GM19099 (cell line): ENCODE measurements around the gene ABHD12B.

Source experiments
- POLR2A ChIP-seq: IDR thresholded peaks from 3 replicates; pipeline ENCODE4 v1.6.1; 2011; ENCODE audit warnings: low read depth; ENCODE audit not compliant: insufficient read length; ENCODE audit errors: extremely low read depth

The ABHD12B gene

DNA sequence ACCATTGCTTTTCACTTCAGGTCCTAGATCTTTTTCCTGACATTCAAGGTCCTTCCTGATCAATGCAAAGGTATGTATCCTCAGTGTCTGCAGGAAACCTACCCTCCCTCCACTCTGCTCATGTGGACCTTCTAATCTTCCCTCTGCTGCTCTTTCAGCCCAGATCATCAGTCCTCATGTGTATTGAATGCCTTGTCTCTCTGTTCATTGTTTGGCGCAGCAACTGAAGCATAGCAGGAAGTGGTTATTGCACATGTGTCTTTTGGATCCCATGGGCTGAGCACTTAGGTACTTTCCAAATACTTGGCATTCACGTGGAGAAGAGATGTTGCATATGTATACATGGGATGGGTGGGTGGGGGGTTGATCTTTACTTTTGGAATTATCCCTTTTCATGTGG, 36.6 kb upstream of the ABHD12B start:
- no peak for TF ChIP-seq POLR2A

DNA sequence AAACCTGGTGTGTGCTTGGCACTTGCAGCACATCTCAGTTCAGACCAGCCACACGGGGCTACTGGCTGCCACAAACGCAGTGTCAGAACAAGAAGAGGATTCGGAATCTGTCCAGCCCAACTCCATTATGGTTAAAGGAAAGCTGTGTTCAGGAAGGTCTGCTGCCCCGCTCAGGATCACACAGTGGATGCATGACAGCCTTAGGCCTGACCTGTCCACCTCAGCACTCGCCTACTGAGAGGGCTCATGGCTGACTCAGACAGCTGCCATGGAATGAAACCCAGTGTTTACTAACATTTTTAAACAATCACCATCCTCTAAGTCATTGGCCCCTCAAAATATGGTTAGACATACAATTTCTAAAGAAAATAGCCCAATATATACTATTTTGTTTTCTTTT, 35.3 kb upstream of the ABHD12B start:
- no peak for TF ChIP-seq POLR2A

DNA sequence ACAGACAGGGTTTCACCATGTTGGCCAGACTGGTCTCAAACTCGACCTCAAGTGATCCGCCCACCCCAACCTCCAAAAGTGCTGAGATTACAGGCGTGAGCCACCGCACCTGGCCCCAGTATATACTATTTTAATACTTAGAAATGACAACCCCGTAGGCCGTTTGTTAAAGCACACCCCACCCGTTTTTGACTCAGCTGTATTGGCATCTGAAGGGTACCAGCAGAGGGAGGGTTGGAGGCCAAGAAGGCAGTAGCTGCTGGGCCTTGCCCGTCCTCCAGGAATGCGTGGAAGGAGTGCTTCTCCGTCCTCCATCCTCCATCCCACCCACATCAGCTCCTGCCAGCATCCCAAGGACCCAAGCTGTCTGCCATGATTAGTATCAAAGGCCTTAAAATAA, 34.6 kb upstream of the ABHD12B start:
- TF ChIP-seq POLR2A: no peak

DNA sequence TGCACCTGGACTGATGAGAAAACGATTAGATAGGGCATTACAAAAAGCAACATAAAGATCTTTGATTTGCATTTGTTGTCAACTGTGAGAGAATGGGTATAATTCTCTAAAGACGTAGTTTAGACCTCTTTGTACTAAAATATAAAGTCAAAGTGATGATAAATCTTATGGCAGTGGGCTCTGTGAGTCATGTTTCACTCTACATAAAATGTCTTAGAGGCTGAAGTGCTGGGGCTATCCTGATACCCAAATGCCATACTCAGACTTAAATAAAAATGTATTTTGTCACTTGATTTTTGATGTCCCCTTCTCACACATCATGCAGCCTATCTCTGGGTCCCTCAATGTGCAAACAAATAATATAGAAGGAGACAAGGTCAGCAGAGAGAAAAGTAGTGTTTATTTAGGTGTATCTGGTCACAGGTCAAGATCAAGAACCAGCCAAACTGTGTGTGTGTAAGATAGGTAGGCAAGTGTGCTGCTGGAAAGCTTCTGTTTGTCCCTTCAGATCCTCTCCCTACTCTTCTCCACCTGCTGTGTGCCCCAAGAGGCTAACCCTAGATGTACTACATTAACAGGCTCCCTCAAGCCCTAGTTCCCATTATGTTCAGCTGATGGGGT, 33.9 kb upstream of the ABHD12B start:
- no peak for TF ChIP-seq POLR2A

DNA sequence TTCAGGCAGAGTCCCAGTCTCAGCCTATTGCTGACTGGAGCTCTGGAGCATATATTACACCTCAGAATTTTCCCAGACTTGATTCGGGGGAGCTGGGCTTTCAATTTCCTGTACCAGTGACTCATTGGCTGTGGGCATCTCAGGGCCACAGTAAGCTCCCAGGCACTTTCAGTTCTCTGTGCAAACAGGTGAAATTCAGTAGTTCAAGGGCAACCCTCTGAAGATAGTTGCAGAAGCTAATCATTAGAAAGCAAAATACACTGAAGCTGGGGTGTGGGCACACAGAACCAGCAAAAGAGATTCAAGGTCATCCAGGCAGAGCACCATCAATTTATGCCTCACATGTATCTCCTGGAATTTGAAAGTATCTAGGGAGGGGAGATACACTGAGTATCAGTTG, 32.8 kb upstream of the ABHD12B start:
- no peak for TF ChIP-seq POLR2A

DNA sequence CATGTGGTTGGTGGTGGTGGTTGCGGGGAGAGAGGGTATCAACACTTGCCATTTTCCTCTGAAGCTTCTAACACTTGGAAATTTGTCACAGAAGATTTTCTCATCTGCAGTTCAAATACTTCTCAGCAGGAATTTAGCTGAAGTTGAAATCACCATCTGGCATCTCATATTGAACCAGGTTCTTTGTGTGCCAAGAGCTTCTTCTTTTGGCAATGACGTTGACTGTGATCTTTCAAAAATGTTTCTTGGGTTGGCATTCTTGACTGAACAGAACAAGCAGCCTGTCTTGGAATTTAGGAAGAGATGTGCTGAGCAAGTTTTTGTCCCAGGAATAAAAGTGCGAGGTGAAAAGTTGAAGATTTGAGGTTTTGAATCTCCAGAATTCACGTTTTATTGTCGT, 32.2 kb upstream of the ABHD12B start:
- no peak for TF ChIP-seq POLR2A

DNA sequence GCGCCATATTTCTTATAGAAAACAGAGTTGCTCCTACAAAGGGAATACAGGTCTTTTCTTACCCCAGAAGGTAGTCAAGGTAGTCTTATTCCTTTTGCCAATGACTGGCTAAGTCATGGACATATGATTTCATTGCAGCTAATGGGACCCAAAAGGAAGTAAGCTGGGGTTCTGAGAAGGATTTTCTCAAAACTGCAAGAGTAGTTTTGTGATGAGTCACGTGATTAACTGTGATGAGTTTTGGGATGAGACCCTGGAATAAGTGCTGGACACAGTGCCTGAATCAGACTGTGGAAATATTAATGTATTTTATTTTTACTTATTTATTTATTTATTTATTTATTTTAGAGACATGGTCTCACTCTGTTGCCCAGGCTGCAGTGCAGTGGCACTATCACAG, 27.5 kb upstream of the ABHD12B start:
- no peak for TF ChIP-seq POLR2A

DNA sequence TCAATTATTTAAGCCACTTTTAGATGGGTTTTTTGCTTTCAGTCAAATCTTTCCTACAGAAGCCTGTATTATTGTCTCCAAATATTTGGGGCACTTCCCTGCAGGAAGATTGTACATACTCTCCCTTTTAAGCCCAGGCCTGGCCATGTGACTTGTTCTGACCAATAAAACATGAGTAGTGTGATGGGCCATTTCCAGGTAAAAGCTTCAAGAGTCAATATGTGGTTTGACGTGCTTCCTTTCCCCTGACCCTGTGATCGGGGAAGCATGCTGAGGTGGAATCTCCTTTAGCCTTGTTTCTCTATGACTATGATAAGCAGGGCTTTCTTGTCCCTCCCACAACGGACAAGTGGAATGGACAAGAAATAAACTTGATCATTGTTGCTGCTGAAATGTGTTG, 26.7 kb upstream of the ABHD12B start:
- no peak for TF ChIP-seq POLR2A

DNA sequence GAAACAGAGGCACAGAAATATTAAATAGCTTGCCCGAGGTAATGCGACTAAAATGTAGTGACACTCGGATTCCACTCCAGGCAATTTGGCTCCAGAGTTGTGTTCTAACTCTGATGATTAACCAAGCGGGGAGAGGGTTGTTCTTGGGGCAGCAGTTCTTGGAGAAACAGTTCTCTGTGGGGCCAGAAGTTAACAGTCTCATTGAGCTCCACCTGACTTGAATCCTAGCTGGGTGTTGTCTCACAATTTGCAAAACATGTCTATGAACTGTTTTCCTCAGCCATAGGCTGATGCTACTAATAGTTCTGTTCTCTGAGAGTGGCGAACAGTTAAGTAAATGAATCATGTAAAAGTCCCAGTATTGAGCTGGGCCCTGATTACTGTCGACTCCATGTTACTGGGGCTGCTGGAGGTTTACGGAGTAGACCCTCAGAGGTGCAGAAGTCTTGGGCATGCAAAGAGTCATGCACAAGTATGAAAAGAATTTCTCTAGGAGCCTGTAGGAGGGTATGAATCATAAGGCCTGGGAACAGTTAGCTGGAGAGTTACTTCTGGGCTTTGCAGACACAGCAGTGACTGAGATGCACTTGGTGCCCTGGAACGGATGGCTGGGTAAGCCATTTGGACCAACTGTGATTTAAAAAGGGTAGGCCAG, 25.5 kb upstream of the ABHD12B start:
- TF ChIP-seq POLR2A: no peak

DNA sequence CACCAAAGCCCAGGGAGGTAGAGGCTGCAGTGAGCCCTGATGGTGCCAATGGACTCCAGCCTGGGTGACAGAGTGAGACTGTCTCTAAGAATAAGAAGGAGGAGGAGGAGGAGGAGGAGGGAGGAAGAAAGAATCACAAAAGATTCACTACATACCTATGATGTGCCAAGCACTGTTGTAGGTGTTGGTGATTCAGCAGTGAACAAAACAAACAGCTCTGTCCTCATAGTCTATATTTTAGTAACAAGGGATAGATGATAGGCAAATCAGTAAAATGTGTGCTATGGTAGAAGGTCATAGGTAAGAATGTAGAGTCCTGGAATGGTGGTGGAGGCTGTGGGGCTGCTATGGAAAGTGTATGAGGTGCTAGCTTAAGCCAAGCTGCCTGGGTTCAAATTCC, 18.0 kb upstream of the ABHD12B start:
- TF ChIP-seq POLR2A: no peak

DNA sequence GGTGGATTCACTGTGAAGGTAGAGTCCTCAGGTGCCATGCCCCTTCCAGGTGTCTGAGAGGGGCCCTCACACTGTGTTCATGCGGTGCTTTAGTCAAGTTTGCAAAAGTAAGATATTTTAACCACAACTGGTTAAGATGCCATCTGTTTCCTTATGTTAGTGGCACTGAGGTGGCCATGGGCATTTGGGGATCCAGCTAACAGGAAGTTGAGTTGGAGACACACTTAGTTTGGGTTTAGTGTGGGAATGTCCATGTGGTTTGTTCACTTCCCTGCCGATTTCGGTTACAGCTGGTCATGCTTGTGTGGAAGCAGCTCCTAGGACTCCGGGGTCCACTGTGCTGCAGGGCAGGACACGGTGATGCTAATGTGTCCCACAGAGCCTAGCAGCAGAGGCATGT, 17.3 kb upstream of the ABHD12B start:
- no peak for TF ChIP-seq POLR2A

DNA sequence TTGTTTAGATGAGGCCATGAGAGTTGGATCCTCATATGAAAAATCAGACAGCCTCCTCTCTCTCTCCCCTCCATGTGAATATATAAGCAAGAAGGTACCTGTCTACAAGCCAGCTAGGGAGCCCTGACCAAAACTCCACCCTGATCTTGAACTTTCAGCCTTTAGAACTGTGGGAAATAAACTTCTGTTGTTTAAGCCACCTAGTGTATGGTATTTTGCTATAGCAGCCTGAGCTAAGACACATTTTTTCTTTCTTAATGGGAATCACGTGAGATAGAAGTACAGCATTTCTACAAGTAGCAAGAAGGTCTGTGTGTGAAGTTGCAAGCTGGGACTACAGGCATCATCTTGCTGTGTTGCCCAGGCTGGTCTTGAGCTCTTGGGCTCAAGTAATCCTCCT, 16.3 kb upstream of the ABHD12B start:
- TF ChIP-seq POLR2A: no peak

DNA sequence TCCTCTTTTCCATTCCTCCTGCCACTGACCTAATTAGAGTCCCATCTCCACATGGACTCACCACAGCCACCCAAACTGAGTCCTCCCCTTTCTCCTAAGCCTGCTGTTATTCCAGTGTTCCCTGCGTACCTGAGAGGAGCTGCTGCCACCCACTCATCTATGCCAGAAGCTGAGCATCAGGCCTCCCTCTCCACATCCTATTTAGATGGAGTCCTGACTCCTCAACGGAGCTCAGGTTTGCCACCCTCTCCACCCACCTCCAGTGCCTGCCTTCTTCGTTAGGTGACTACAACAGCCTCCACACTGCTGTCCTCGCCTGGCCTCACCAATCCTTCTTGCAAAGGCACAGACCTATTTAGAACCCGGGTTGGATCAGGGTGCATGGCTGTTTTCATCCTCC, 15.2 kb upstream of the ABHD12B start:
- TF ChIP-seq POLR2A: no peak

DNA sequence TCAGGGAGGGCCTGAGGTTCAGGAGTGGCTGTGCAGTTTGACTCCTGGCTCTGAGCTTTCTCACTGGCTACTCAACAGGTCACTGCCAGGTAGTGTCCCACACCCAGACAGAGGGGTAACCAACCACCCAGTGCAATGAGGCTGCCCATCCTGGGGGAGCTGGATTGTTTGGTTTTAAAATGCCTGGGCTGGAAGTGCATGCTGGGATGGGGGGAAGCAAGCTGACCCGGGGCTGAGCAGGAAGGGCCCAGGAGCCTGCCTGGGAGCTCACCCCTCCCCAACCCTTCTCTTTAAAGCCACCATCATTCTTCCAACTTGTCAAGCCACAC, 12.6 kb upstream of the ABHD12B start:
- no peak for TF ChIP-seq POLR2A

DNA sequence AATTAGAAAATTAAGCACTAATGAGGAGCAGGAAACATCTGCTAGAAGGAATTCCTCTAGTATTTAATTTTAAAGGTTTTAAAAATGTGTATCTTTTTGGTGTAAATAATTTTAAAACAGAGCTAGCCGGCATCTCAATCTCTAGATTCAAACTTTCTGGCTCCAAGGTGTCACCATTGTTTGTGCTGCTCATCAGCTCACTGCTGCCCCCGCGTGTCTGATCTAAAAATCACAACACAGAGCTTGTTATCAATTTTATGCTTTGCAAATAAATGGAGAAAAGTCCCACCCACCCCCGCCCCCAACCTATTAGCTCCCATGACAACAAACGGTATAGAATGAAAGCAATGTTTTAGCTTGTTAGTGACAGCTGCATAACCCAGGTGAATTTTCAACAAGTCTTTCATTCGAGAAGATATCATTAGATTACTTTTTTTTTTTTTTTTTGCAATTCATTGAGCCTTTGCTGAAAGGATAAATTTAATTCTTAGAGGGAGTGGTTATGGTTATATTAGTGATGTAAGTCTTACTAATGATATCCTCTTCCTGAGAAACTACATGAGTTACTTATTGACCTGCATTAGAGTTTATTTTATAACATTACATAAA, 11.3 kb upstream of the ABHD12B start:
- no peak for TF ChIP-seq POLR2A

DNA sequence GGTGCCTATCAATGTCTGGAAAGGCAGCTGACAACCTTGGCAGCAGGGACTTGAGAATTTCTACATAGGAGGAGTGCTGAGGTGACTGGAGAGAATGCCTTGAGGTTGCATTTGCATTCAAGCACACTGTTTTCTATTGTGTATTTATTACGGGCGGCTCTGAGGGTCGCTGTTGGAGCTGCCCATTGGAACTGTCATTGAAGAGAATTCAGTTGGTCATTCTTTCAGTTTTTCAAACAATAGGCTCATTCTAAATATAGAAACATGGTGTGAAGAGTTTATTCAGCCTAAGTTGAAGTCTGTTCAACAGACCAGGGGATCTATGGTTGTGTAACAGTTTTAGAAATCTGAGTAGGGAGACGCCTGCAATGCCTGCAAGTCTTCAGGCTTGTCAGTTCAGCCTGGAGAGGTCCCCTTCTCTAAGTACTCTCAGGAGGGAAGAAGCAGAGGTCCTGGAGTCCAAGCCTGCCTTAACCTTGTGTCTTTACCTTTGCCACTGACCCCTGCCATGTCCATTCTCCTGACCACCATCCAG, 9.8 kb upstream of the ABHD12B start:
- no peak for TF ChIP-seq POLR2A
